ENCODE data around the gene B3GALT2. TPM values are rescaled to one million over a fixed set of nuclear protein-coding genes. Genes with fewer than 3 reads are reported as not detected.

The B3GALT2 gene
- total and polyA plus RNA-seq, 2 of the 8 experiments (the other 6 are each of a cell fraction or from before 2014, with no cell fraction given) = not detected

DNA sequence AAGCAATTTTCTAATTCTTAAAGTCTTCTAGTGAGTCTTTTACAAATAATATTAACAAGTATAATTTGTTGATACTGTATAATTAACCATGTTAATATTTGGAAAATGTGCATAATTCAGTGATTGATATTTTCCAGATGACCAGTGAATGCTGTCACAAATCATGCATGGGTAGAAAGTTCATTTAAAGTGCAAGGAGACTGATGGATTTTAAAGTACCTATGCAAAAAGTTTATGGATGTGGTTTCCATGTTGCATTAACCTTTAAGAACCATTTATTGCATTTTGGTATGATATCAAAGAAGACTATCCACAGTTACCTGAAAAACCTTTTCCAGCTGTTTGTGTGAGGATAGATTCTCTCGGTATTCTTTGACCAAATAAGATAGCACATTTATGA, 41.4 kb downstream of the B3GALT2 start:
- peaks cover 0 to 8% of the 10 kb centered on the region in 2 experiments; a peak in 1 of 4 replicates for H3K79me2 ChIP-seq (ENCODE audit: control insufficient read depth in 1 of 2, insufficient read depth in 2 of 2, low read length in 2 of 2)
- no peak for TF ChIP-seq RXRA (IDR thresholded peaks at IDR 0.05; ENCODE audit: insufficient read depth, low read depth, low read length)
- TF ChIP-seq PHF8 (conservative IDR thresholded peaks at IDR 0.05; ENCODE audit: low read depth, low read length) = no peak
- no peak for TF ChIP-seq KDM4A (IDR thresholded peaks at IDR 0.05; ENCODE audit: low read depth, low read length, severe bottlenecking)
- TF ChIP-seq SIX5 (IDR thresholded peaks at IDR 0.05; ENCODE audit: low read depth, low read length) = no peak

More for the DNA sequence above, 41.4 kb downstream of the B3GALT2 start:
- no peak overlapping the region for H3K27ac ChIP-seq (ENCODE audit: low read depth, low read length)
- no peak overlapping the region for H2AK5ac ChIP-seq (ENCODE audit: low read depth, low read length)
- no peak overlapping the region for H3K4ac ChIP-seq (replicated peaks; ENCODE audit: insufficient read length, low read depth, low read length)
- H2BK5ac ChIP-seq (ENCODE audit: low read depth, low read length) = no peak overlapping the region
- no peaks in the 10 kb centered on the region for H3K23me2 ChIP-seq (ENCODE audit: low read depth, low read length)
- no peak overlapping the region for H3K14ac ChIP-seq (ENCODE audit: insufficient read length)
- 91% methylated on average over 1 of the region's 1 CpG; no CpG with 5 or more reads in 1 of the 2 experiments for WGBS, 2 experiments (ENCODE audit: extremely low coverage in 1 of 2, insufficient coverage in 1 of 2, insufficient read length in 1 of 2, insufficient replicate concordance in 2 of 2, low coverage in 1 of 2, low lambda C conversion rate in 2 of 2, missing lambda C conversion rate in 1 of 2)
- no peak overlapping the region for H2BK20ac ChIP-seq (ENCODE audit: low read length)
- H2BK12ac ChIP-seq (ENCODE audit: low read depth, low read length) = no peak overlapping the region
- H3K4me1 ChIP-seq (replicated peaks in 1 of 4; ENCODE audit: control insufficient read depth in 3 of 4, insufficient read depth in 4 of 4, low read length in 3 of 4) = peaks cover 0 to 6% (median 3%) of the 10 kb centered on the region in 4 experiments; a peak in 2 of 7 replicates
- H3K9ac ChIP-seq (replicated peaks in 1 of 4; ENCODE audit: extremely low read depth in 1 of 4, low read depth in 3 of 4, low read length in 3 of 4) = no peak overlapping the region
- DNase-seq (ENCODE audit: low read depth in 1 of 2, low spot score in 2 of 2) (no peak), FAIRE-seq (no peak)
- H3K27me3 ChIP-seq (replicated peaks in 1 of 4; ENCODE audit: control insufficient read depth in 3 of 4, extremely low read depth in 1 of 4, insufficient read depth in 3 of 4, low read length in 3 of 4) = no peaks in the 10 kb centered on the region
- H4K20me1 ChIP-seq (replicated peaks in 1 of 2; ENCODE audit: control insufficient read depth in 1 of 2, insufficient read depth in 2 of 2, low read length in 2 of 2) = peaks cover 0 to 2% of the 10 kb centered on the region in 2 experiments
- no peaks in the 10 kb centered on the region for H3K9me3 ChIP-seq (ENCODE audit: insufficient read depth in 2 of 2, low read depth in 1 of 2, low read length in 1 of 2)
- no peak overlapping the region for H3K56ac ChIP-seq (replicated peaks; ENCODE audit: insufficient read length, low read depth, low read length)
- H2BK120ac ChIP-seq (replicated peaks; ENCODE audit: low read depth, low read length) = no peak overlapping the region
- peaks cover 3 to 56% (median 11%) of the 10 kb centered on the region in 4 experiments for H3K36me3 ChIP-seq (ENCODE audit: control insufficient read depth in 2 of 4, insufficient read depth in 4 of 4, low read length in 3 of 4)
- no peak overlapping the region for H4K91ac ChIP-seq (replicated peaks; ENCODE audit: insufficient read length, low read length)
- ChIA-PET POLR2A (ENCODE audit: partially characterized antibody) (interaction anchor here (0.6 kb wide), 1 partner anchor 151 kb away, joined by 3 read pairs; no protein-coding TSS in a partner anchor), CTCF (ENCODE audit: partially characterized antibody) (interaction anchor here (0.6 to 1.0 kb wide), 2 partner anchors 195 to 1028 kb away, joined by 3 read pairs; no protein-coding TSS in a partner anchor)
- H3K4me3 ChIP-seq (ENCODE audit: extremely low read depth in 1 of 4, insufficient read depth in 2 of 4, low read depth in 3 of 4, low read length in 4 of 4) = no peak overlapping the region
- H2BK15ac ChIP-seq (ENCODE audit: low read length) = no peak overlapping the region
- 0 out of 2 replicates have a peak, but pooled peaks cover 4% of the 10 kb centered on the region for H3K79me1 ChIP-seq (ENCODE audit: low read depth, low read length)
- no peak overlapping the region for H2AFZ ChIP-seq (ENCODE audit: low read length)
- H3K4me2 ChIP-seq (ENCODE audit: insufficient read depth in 1 of 2, low read depth in 2 of 2, low read length in 2 of 2) = no peak overlapping the region
- no peak overlapping the region for H3K18ac ChIP-seq (ENCODE audit: extremely low read depth, low read length)
- no peak overlapping the region for H4K5ac ChIP-seq (ENCODE audit: insufficient read length, low read depth, low read length)
- H4K8ac ChIP-seq (ENCODE audit: extremely low read depth, insufficient read depth, low read length) = no peak overlapping the region
- H3K23ac ChIP-seq (ENCODE audit: insufficient read length) = no peak overlapping the region
